ENCODE data around the gene MRPL50.

Gene MRPL50

GRCh38 chr9:101360647-101361046 is 37.8 kb downstream of the MRPL50 start:
- no peak for TF ChIP-seq CTCF (IDR thresholded peaks at IDR 0.05; ENCODE audit: low read depth, low read length, missing control alignments)
- no peak for DNase-seq (ENCODE audit: extremely low read depth, low read depth)
- H3K4me3 ChIP-seq (replicated peaks; ENCODE audit: low read depth, low read length) = no peak overlapping the region

- no peak overlapping the region for H3K4me3 ChIP-seq (replicated peaks; ENCODE audit: low read depth, low read length)
- DNase-seq (ENCODE audit: extremely low read depth, low read depth) = no peak
- no peak for TF ChIP-seq CTCF (IDR thresholded peaks at IDR 0.05; ENCODE audit: low read depth, low read length, missing control alignments)
These were observed 38.7 kb downstream of the MRPL50 start for GRCh38 chr9:101359679-101360078.

GRCh38 chr9:101356619-101357018 is 41.8 kb downstream of the MRPL50 start:
- no peak for TF ChIP-seq CTCF (IDR thresholded peaks at IDR 0.05; ENCODE audit: low read depth, low read length, missing control alignments)
- no peak overlapping the region for H3K4me3 ChIP-seq (replicated peaks; ENCODE audit: low read depth, low read length)
- DNase-seq (ENCODE audit: extremely low read depth, low read depth) = no peak

GRCh38 chr9:101354765-101355708 is 43.4 kb downstream of the MRPL50 start:
- no peak for TF ChIP-seq CTCF (IDR thresholded peaks at IDR 0.05; ENCODE audit: low read depth, low read length, missing control alignments)
- H3K4me3 ChIP-seq (replicated peaks; ENCODE audit: low read depth, low read length) = no peak overlapping the region
- no peak for DNase-seq (ENCODE audit: extremely low read depth, low read depth)

GRCh38 chr9:101354143-101354764 is 44.2 kb downstream of the MRPL50 start:
- DNase-seq (ENCODE audit: extremely low read depth, low read depth) = no peak
- H3K4me3 ChIP-seq (replicated peaks; ENCODE audit: low read depth, low read length) = no peak overlapping the region
- TF ChIP-seq CTCF (IDR thresholded peaks at IDR 0.05; ENCODE audit: low read depth, low read length, missing control alignments) = no peak

GRCh38 chr9:101353683-101354082 is 44.7 kb downstream of the MRPL50 start:
- H3K4me3 ChIP-seq (replicated peaks; ENCODE audit: low read depth, low read length) = no peak overlapping the region
- TF ChIP-seq CTCF (IDR thresholded peaks at IDR 0.05; ENCODE audit: low read depth, low read length, missing control alignments) = no peak
- DNase-seq (ENCODE audit: extremely low read depth, low read depth) = no peak

All from HFF-Myc (cell line).